Measurements from ENCODE around the gene CNPY1. TPM values are rescaled to one million over a fixed set of nuclear protein-coding genes. Genes with fewer than 3 reads are reported as not detected.

The CNPY1 gene
- total RNA-seq = not detected in 2 replicates

GRCh38 chr7:155546449-155546848, at the start of gene CNPY1:
CNPY1 (minus strand) TSS chr7:155546559; CDS start chr7:155545929, 630 bp downstream.

GRCh38 chr7:155458111-155458877, 88.1 kb downstream of the CNPY1 start, which contains the start of gene EN2:
EN2 (plus strand) TSS chr7:155458129; CDS start chr7:155458378, 249 bp downstream.

Other genes with a start within 250 kb of the CNPY1 start
- 141 and 196 TPM in 2 replicates for gene INSIG1, start 248.7 kb downstream of the CNPY1 start, total RNA-seq
- gene EN2, start 88.4 kb downstream of the CNPY1 start, total RNA-seq = not detected in 2 replicates
- gene RBM33, start 98.1 kb upstream of the CNPY1 start, total RNA-seq = 12.3 and 16.1 TPM in 2 replicates

Data from hair follicular keratinocyte (primary cell).